ENCODE results near the gene GABPB1.
"Not testable (repeated sequence)": the region's sequence is repeated elsewhere in the genome, so short reads cannot be mapped to it uniquely, and the experiment has no call there.

The GABPB1 gene

GRCh38 chr15:50378776-50379175 is 23.8 kb upstream of the GABPB1 start:
- POLR2A ChIA-PET: no interaction called here
- no peaks in the 10 kb centered on the region for H3K36me3 ChIP-seq (ENCODE audit: control insufficient read depth in 4 of 4, insufficient read depth in 4 of 4, low read length in 3 of 4)
- H3K4me1 ChIP-seq (ENCODE audit: control extremely low read depth in 1 of 4, control insufficient read depth in 4 of 4, insufficient read depth in 4 of 4, low read length in 3 of 4): peaks cover 0 to 5% (median 2%) of the 10 kb centered on the region in 4 experiments
- DNase-seq: no peak
- no peak overlapping the region for H3K27ac ChIP-seq (ENCODE audit: insufficient read depth in 1 of 2, low read depth in 1 of 2, low read length in 2 of 2, poor library complexity in 1 of 2, severe bottlenecking in 2 of 2)
- 100% methylated on average over 1 of the region's 1 CpG for WGBS (ENCODE audit: insufficient coverage)
- CTCF ChIA-PET: no interaction called here
- no peaks in the 10 kb centered on the region for H3K27me3 ChIP-seq (replicated peaks in 2 of 5; ENCODE audit: control insufficient read depth in 4 of 5, insufficient read depth in 5 of 5, low read length in 4 of 5)
- no peaks in the 10 kb centered on the region for H3K9me3 ChIP-seq (ENCODE audit: control extremely low read depth in 1 of 5, control insufficient read depth in 4 of 5, insufficient read depth in 2 of 5, low read depth in 1 of 5, low read length in 4 of 5)
- no peak overlapping the region for H3K4me3 ChIP-seq (ENCODE audit: control insufficient read depth in 1 of 7, extremely low read depth in 1 of 7, insufficient read depth in 4 of 7, low read depth in 2 of 7, low read length in 6 of 7)

GRCh38 chr15:50377867-50378751 is 23.1 kb upstream of the GABPB1 start:
- ChIA-PET CTCF (no interaction called here), POLR2A (interaction anchor here (0.6 kb wide), 1 partner anchor 9 kb away, joined by 3 read pairs; no protein-coding TSS in a partner anchor)

GRCh38 chr15:50369564-50369963 is 14.6 kb upstream of the GABPB1 start:
- POLR2A ChIA-PET: not testable (repeated sequence)
- WGBS (ENCODE audit: insufficient coverage): 97% methylated on average over 7 of the region's 8 CpGs

More at GRCh38 chr15:50377867-50378751, 23.1 kb upstream of the GABPB1 start:
- no peaks in the 10 kb centered on the region for H3K36me3 ChIP-seq (ENCODE audit: control insufficient read depth in 4 of 4, insufficient read depth in 4 of 4, low read length in 3 of 4)
- DNase-seq: no peak
- WGBS (ENCODE audit: insufficient coverage): 93% methylated on average over 2 of the region's 3 CpGs
- H3K4me1 ChIP-seq (ENCODE audit: control extremely low read depth in 1 of 4, control insufficient read depth in 4 of 4, insufficient read depth in 4 of 4, low read length in 3 of 4): peaks cover 0 to 5% (median 2%) of the 10 kb centered on the region in 4 experiments
- H3K9me3 ChIP-seq (ENCODE audit: control extremely low read depth in 1 of 5, control insufficient read depth in 4 of 5, insufficient read depth in 2 of 5, low read depth in 1 of 5, low read length in 4 of 5): no peaks in the 10 kb centered on the region
- no peak overlapping the region for H3K4me3 ChIP-seq (ENCODE audit: control insufficient read depth in 1 of 7, extremely low read depth in 1 of 7, insufficient read depth in 4 of 7, low read depth in 2 of 7, low read length in 6 of 7)
- H3K27ac ChIP-seq (ENCODE audit: insufficient read depth in 1 of 2, low read depth in 1 of 2, low read length in 2 of 2, poor library complexity in 1 of 2, severe bottlenecking in 2 of 2): no peak overlapping the region
- no peaks in the 10 kb centered on the region for H3K27me3 ChIP-seq (replicated peaks in 2 of 5; ENCODE audit: control insufficient read depth in 4 of 5, insufficient read depth in 5 of 5, low read length in 4 of 5)

GRCh38 chr15:50365971-50366370 is 11.0 kb upstream of the GABPB1 start:
- DNase-seq: peak; percentile 25 to 74 (median 45)
- Histone ChIP-seq H3K4me1 (ENCODE audit: control extremely low read depth in 1 of 4, control insufficient read depth in 4 of 4, insufficient read depth in 4 of 4, low read length in 3 of 4) (peaks cover 0 to 8% (median 3%) of the 10 kb centered on the region in 4 experiments), H3K27me3 (replicated peaks in 2 of 5; ENCODE audit: control insufficient read depth in 4 of 5, insufficient read depth in 5 of 5, low read length in 4 of 5) (no peaks in the 10 kb centered on the region), H3K36me3 (ENCODE audit: control insufficient read depth in 4 of 4, insufficient read depth in 4 of 4, low read length in 3 of 4) (peaks cover 3 to 22% (median 9%) of the 10 kb centered on the region in 4 experiments), H3K4me3 (ENCODE audit: control insufficient read depth in 1 of 7, extremely low read depth in 1 of 7, insufficient read depth in 4 of 7, low read depth in 2 of 7, low read length in 6 of 7) (no peak overlapping the region), H3K9me3 (ENCODE audit: control extremely low read depth in 1 of 5, control insufficient read depth in 4 of 5, insufficient read depth in 2 of 5, low read depth in 1 of 5, low read length in 4 of 5) (no peaks in the 10 kb centered on the region), H3K27ac (ENCODE audit: insufficient read depth in 1 of 2, low read depth in 1 of 2, low read length in 2 of 2, poor library complexity in 1 of 2, severe bottlenecking in 2 of 2) (peak overlapping the region in 1 of 2 experiments; percentile 22)
- POLR2A ChIA-PET: no interaction called here
- CTCF ChIA-PET: no interaction called here

More at GRCh38 chr15:50369564-50369963, 14.6 kb upstream of the GABPB1 start:
- H3K27ac ChIP-seq (ENCODE audit: insufficient read depth in 1 of 2, low read depth in 1 of 2, low read length in 2 of 2, poor library complexity in 1 of 2, severe bottlenecking in 2 of 2); H3K36me3 ChIP-seq (ENCODE audit: control insufficient read depth in 4 of 4, insufficient read depth in 4 of 4, low read length in 3 of 4); H3K27me3 ChIP-seq (replicated peaks in 2 of 5; ENCODE audit: control insufficient read depth in 4 of 5, insufficient read depth in 5 of 5, low read length in 4 of 5); CTCF ChIA-PET; H3K9me3 ChIP-seq (ENCODE audit: control extremely low read depth in 1 of 5, control insufficient read depth in 4 of 5, insufficient read depth in 2 of 5, low read depth in 1 of 5, low read length in 4 of 5); DNase-seq; H3K4me1 ChIP-seq (ENCODE audit: control extremely low read depth in 1 of 4, control insufficient read depth in 4 of 4, insufficient read depth in 4 of 4, low read length in 3 of 4); H3K4me3 ChIP-seq (ENCODE audit: control insufficient read depth in 1 of 7, extremely low read depth in 1 of 7, insufficient read depth in 4 of 7, low read depth in 2 of 7, low read length in 6 of 7): not testable (repeated sequence)

GRCh38 chr15:50365570-50365969 is 10.6 kb upstream of the GABPB1 start:
- no peaks in the 10 kb centered on the region for H3K9me3 ChIP-seq (ENCODE audit: control extremely low read depth in 1 of 5, control insufficient read depth in 4 of 5, insufficient read depth in 2 of 5, low read depth in 1 of 5, low read length in 4 of 5)
- 70% methylated on average over 2 of the region's 2 CpGs for WGBS (ENCODE audit: insufficient coverage)
- no peak overlapping the region for H3K4me3 ChIP-seq (ENCODE audit: control insufficient read depth in 1 of 7, extremely low read depth in 1 of 7, insufficient read depth in 4 of 7, low read depth in 2 of 7, low read length in 6 of 7)
- no peak for DNase-seq
- CTCF ChIA-PET: interaction anchor here (0.7 kb wide), 1 partner anchor 12 kb away, joined by 3 read pairs; no protein-coding TSS in a partner anchor
- H3K36me3 ChIP-seq (ENCODE audit: control insufficient read depth in 4 of 4, insufficient read depth in 4 of 4, low read length in 3 of 4): peaks cover 3 to 24% (median 10%) of the 10 kb centered on the region in 4 experiments
- peaks cover 0 to 8% (median 3%) of the 10 kb centered on the region in 4 experiments for H3K4me1 ChIP-seq (ENCODE audit: control extremely low read depth in 1 of 4, control insufficient read depth in 4 of 4, insufficient read depth in 4 of 4, low read length in 3 of 4)
- H3K27me3 ChIP-seq (replicated peaks in 2 of 5; ENCODE audit: control insufficient read depth in 4 of 5, insufficient read depth in 5 of 5, low read length in 4 of 5): no peaks in the 10 kb centered on the region
- peak overlapping the region in 1 of 2 experiments; percentile 22 for H3K27ac ChIP-seq (ENCODE audit: insufficient read depth in 1 of 2, low read depth in 1 of 2, low read length in 2 of 2, poor library complexity in 1 of 2, severe bottlenecking in 2 of 2)
- POLR2A ChIA-PET: no interaction called here

GRCh38 chr15:50363612-50364011 is 8.6 kb upstream of the GABPB1 start:
- Histone ChIP-seq H3K4me3 (ENCODE audit: control insufficient read depth in 1 of 7, extremely low read depth in 1 of 7, insufficient read depth in 4 of 7, low read depth in 2 of 7, low read length in 6 of 7) (no peak overlapping the region), H3K27ac (ENCODE audit: insufficient read depth in 1 of 2, low read depth in 1 of 2, low read length in 2 of 2, poor library complexity in 1 of 2, severe bottlenecking in 2 of 2) (no peak overlapping the region), H3K27me3 (replicated peaks in 2 of 5; ENCODE audit: control insufficient read depth in 4 of 5, insufficient read depth in 5 of 5, low read length in 4 of 5) (no peaks in the 10 kb centered on the region), H3K36me3 (ENCODE audit: control insufficient read depth in 4 of 4, insufficient read depth in 4 of 4, low read length in 3 of 4) (peaks cover 6 to 31% (median 14%) of the 10 kb centered on the region in 4 experiments), H3K4me1 (ENCODE audit: control extremely low read depth in 1 of 4, control insufficient read depth in 4 of 4, insufficient read depth in 4 of 4, low read length in 3 of 4) (peaks cover 0 to 8% (median 3%) of the 10 kb centered on the region in 4 experiments), H3K9me3 (ENCODE audit: control extremely low read depth in 1 of 5, control insufficient read depth in 4 of 5, insufficient read depth in 2 of 5, low read depth in 1 of 5, low read length in 4 of 5) (no peaks in the 10 kb centered on the region)
- no peak for DNase-seq
- ChIA-PET POLR2A (interaction anchor here (0.7 kb wide), 1 partner anchor 135 kb away, joined by 3 read pairs; no protein-coding TSS in a partner anchor), CTCF (interaction anchor here (0.7 kb wide), 1 partner anchor 9 kb away, joined by 3 read pairs; the partner anchor contains the start of gene GABPB1)
- WGBS (ENCODE audit: insufficient coverage): no CpG with 5 or more reads among the region's 2 CpGs

GRCh38 chr15:50361756-50362155 is 6.8 kb upstream of the GABPB1 start:
- ChIA-PET CTCF (no interaction called here), POLR2A (no interaction called here)
- no peaks in the 10 kb centered on the region for H3K27me3 ChIP-seq (replicated peaks in 2 of 5; ENCODE audit: control insufficient read depth in 4 of 5, insufficient read depth in 5 of 5, low read length in 4 of 5)
- no peaks in the 10 kb centered on the region for H3K9me3 ChIP-seq (ENCODE audit: control extremely low read depth in 1 of 5, control insufficient read depth in 4 of 5, insufficient read depth in 2 of 5, low read depth in 1 of 5, low read length in 4 of 5)
- H3K27ac ChIP-seq (ENCODE audit: insufficient read depth in 1 of 2, low read depth in 1 of 2, low read length in 2 of 2, poor library complexity in 1 of 2, severe bottlenecking in 2 of 2): no peak overlapping the region
- no peak overlapping the region for H3K4me3 ChIP-seq (ENCODE audit: control insufficient read depth in 1 of 7, extremely low read depth in 1 of 7, insufficient read depth in 4 of 7, low read depth in 2 of 7, low read length in 6 of 7)
- DNase-seq: no peak
- WGBS (ENCODE audit: insufficient coverage): 88% methylated on average over 3 of the region's 6 CpGs
- peaks cover 3 to 18% (median 11%) of the 10 kb centered on the region in 4 experiments for H3K4me1 ChIP-seq (ENCODE audit: control extremely low read depth in 1 of 4, control insufficient read depth in 4 of 4, insufficient read depth in 4 of 4, low read length in 3 of 4)
- peaks cover 6 to 40% (median 14%) of the 10 kb centered on the region in 4 experiments for H3K36me3 ChIP-seq (ENCODE audit: control insufficient read depth in 4 of 4, insufficient read depth in 4 of 4, low read length in 3 of 4)
